OCI-LY1 (cell line): ENCODE data around the gene HDDC2.

Experiments used
- H2AFZ ChIP-seq: fragments of 200-600 bp; sonication (generic), shearing (Covaris generic); 2 replicates; pipeline ENCODE4 v1.6.0; 2014; ENCODE audit warnings: antibody characterized with exemption, mild to moderate bottlenecking, low read length
- H3F3A ChIP-seq: fragments of 200-600 bp; sonication (generic), shearing (Covaris generic); 2 replicates; pipeline ENCODE4 v1.6.0; 2014; ENCODE audit warnings: mild to moderate bottlenecking, antibody characterized with exemption, low read length, moderate library complexity; ENCODE audit not compliant: insufficient read depth
- H3K27ac ChIP-seq: fragments of 200-600 bp; sonication (generic); 2 replicates; pipeline ENCODE4 v1.5.1; 2014; ENCODE audit warnings: low read length, mixed run types, mild to moderate bottlenecking, low read depth; ENCODE audit not compliant: poor library complexity, severe bottlenecking
- H3K27me3 ChIP-seq: fragments of 200-600 bp; sonication (generic); 2 replicates; pipeline ENCODE4 v1.6.0; 2014; ENCODE audit warnings: antibody characterized with exemption, mild to moderate bottlenecking, low read length, moderate library complexity; ENCODE audit not compliant: insufficient read depth
- H3K36me3 ChIP-seq: fragments of 200-600 bp; sonication (generic); 2 replicates; pipeline ENCODE4 v1.6.1; 2014; ENCODE audit warnings: mild to moderate bottlenecking, antibody characterized with exemption, low read length, moderate library complexity, mixed read lengths; ENCODE audit not compliant: insufficient read depth
- H3K4me1 ChIP-seq: fragments of 200-600 bp; sonication (generic); 2 replicates; pipeline ENCODE4 v1.5.1; 2014; ENCODE audit warnings: mild to moderate bottlenecking, low read length, moderate library complexity; ENCODE audit not compliant: insufficient read depth, severe bottlenecking
- H3K4me2 ChIP-seq: fragments of 200-600 bp; sonication (generic), shearing (Covaris generic); 2 replicates; pipeline ENCODE4 v1.6.1; 2014; ENCODE audit warnings: low read length
- H3K4me3 ChIP-seq: fragments of 200-600 bp; sonication (generic); 2 replicates; pipeline ENCODE4 v1.5.1; 2014; ENCODE audit warnings: low read length, low read depth, mild to moderate bottlenecking, mixed read lengths; ENCODE audit not compliant: poor library complexity, severe bottlenecking
- H3K79me2 ChIP-seq: fragments of 200-600 bp; shearing (Covaris generic); 2 replicates; pipeline ENCODE4 v1.6.1; 2016; ENCODE audit warnings: mixed run types, low read length, mixed read lengths; ENCODE audit not compliant: insufficient read depth
- H3K9ac ChIP-seq: fragments of 200-600 bp; sonication (generic), shearing (Covaris generic); 2 replicates; pipeline ENCODE4 v1.6.1; 2014; ENCODE audit warnings: mild to moderate bottlenecking, low read length, mixed read lengths
- H3K9me2 ChIP-seq: fragments of 200-600 bp; sonication (generic), shearing (Covaris generic); 2 replicates; pipeline ENCODE4 v1.6.1; 2014; ENCODE audit warnings: low read depth, mild to moderate bottlenecking, low read length, mixed read lengths
- H3K9me3 ChIP-seq: fragments of 200-600 bp; shearing (Covaris generic); 2 replicates; pipeline ENCODE4 v1.6.1; 2014; ENCODE audit warnings: low read length, mixed read lengths
- H4K20me1 ChIP-seq: fragments of 200-600 bp; sonication (generic), shearing (Covaris generic); 2 replicates; pipeline ENCODE4 v1.6.0; 2016; ENCODE audit warnings: mild to moderate bottlenecking, low read length; ENCODE audit not compliant: insufficient read depth
- CTCF ChIP-seq: fragments of 200-600 bp; sonication (generic), shearing (Covaris generic); IDR thresholded peaks from 2 replicates; pipeline ENCODE4 v1.5.1; 2017; ENCODE audit warnings: mild to moderate bottlenecking, antibody characterized with exemption, low read length, moderate library complexity, mixed read lengths
- EZH2 ChIP-seq: fragments of 200-600 bp; sonication (generic), shearing (Covaris generic); IDR thresholded peaks from 2 replicates; pipeline ENCODE4 v1.8.0; 2017; ENCODE audit warnings: borderline replicate concordance, mixed run types, mild to moderate bottlenecking, antibody characterized with exemption, low read length, moderate library complexity, mixed read lengths

HDDC2 gene

DNA sequence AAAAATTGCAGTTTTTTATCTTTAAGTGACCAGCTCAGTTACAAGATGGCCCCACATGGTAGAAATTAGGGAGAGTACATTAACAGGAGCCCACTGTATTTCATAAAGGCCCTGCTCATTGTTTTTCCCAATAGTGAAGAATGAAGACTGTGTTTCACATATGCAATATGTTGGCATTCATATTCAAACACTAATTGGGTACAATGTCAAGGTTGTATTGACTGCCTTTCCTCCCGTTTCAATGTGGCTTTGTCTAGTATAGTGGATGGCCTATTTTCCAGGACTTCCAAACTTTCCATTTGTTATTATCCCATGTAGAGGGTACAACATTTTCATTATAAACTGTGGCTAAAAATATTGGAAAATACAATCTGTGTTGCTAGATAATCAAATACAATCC lies 51.3 kb downstream of the HDDC2 start:
- Histone ChIP-seq H3K27ac (no peak overlapping the region), H4K20me1 (no peaks in the 10 kb centered on the region), H3K4me2 (no peak overlapping the region)

DNA sequence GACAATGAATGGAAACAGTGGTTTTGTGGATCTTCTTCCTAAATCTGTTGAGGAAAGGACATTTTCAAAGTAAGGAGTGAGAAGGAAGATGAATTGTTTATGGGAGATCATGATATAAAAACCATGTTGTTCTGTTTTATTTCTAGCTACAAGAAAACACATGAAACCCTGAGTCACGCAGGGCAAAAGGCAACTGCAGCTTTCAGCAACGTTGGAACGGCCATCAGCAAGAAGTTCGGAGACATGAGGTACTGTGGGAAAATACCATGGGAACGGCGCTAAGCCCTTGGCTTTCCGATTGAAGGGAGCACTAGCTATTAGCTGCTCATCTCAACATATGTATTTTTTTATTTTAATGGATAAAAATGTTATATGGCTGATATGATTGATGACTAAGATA lies 53.6 kb downstream of the HDDC2 start:
- no peaks in the 10 kb centered on the region for H4K20me1 ChIP-seq
- no peak overlapping the region for H3K9ac ChIP-seq
- no peak overlapping the region for H3K4me3 ChIP-seq
- TF ChIP-seq EZH2 = no peak
- TF ChIP-seq CTCF = no peak
- H3K27ac ChIP-seq = no peak overlapping the region
- no peak overlapping the region for H2AFZ ChIP-seq
- no peak overlapping the region for H3K4me2 ChIP-seq
- H3K27me3 ChIP-seq = no peaks in the 10 kb centered on the region
- H3K9me3 ChIP-seq = no peaks in the 10 kb centered on the region
- no peaks in the 10 kb centered on the region for H3K9me2 ChIP-seq
- no peaks in the 10 kb centered on the region for H3K79me2 ChIP-seq
- H3K36me3 ChIP-seq = no peaks in the 10 kb centered on the region
- peaks cover 4% of the 10 kb centered on the region for H3K4me1 ChIP-seq
- no peaks in the 10 kb centered on the region for H3F3A ChIP-seq

More for the DNA sequence above, 51.3 kb downstream of the HDDC2 start:
- Histone ChIP-seq H3K36me3 (no peaks in the 10 kb centered on the region), H3K27me3 (no peaks in the 10 kb centered on the region), H3F3A (no peaks in the 10 kb centered on the region), H3K4me1 (peaks cover 4% of the 10 kb centered on the region), H2AFZ (no peak overlapping the region), H3K9ac (no peak overlapping the region), H3K9me2 (no peaks in the 10 kb centered on the region), H3K9me3 (no peaks in the 10 kb centered on the region), H3K79me2 (no peaks in the 10 kb centered on the region), H3K4me3 (no peak overlapping the region)
- TF ChIP-seq EZH2 = no peak
- no peak for TF ChIP-seq CTCF

- Histone ChIP-seq H3K36me3 (no peaks in the 10 kb centered on the region), H3K27me3 (no peaks in the 10 kb centered on the region), H3K4me2 (no peak overlapping the region), H3K79me2 (no peaks in the 10 kb centered on the region), H3K4me1 (no peaks in the 10 kb centered on the region), H3K9ac (no peak overlapping the region), H3K9me3 (no peaks in the 10 kb centered on the region), H3F3A (no peaks in the 10 kb centered on the region), H3K4me3 (no peak overlapping the region), H3K27ac (no peak overlapping the region), H2AFZ (no peak overlapping the region), H3K9me2 (no peaks in the 10 kb centered on the region), H4K20me1 (no peaks in the 10 kb centered on the region)
- TF ChIP-seq CTCF = no peak
- no peak for TF ChIP-seq EZH2
Observed at GRCh38 chr6:125246566-125246965, 55.2 kb downstream of the HDDC2 start.
